ENCODE data around the gene SLC35A1. TPM values are rescaled to one million over a fixed set of nuclear protein-coding genes. Genes with fewer than 3 reads are reported as not detected.

SLC35A1 gene
- total RNA-seq, 1 experiment from 2014 or later, result 9.9 TPM

DNA sequence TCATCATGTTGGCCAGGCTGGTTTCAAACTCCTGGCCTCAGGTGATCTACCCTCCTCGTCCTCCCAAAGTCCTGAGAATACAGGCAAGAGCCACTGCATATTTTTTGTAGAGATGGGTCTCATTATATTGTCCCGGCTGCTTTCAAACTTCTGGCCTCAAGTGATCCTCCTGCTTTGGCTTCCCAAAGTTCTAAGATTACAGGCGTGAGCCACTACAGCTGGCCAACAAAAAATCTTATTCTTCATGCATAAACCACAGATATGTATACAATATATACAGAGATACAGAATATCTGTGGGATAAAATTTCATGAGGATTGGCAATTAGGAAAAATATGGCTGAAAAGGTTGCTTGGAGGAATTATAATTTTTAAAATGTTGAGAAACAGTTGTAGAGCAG lies 49.9 kb downstream of the SLC35A1 start:
- Histone ChIP-seq H3K27me3 (ENCODE audit: low read length) (no peaks in the 10 kb centered on the region), H3F3A (ENCODE audit: low read length, unreplicated experiment) (no peaks in the 10 kb centered on the region), H3K27ac (ENCODE audit: low read length) (no peak overlapping the region), H4K20me1 (ENCODE audit: low read length) (no peaks in the 10 kb centered on the region), H3K79me2 (ENCODE audit: low read length) (no peaks in the 10 kb centered on the region), H3K9me2 (replicated peaks; ENCODE audit: low read length) (no peaks in the 10 kb centered on the region), H3K36me3 (ENCODE audit: low read depth, low read length) (peaks cover 10% of the 10 kb centered on the region), H2AFZ (ENCODE audit: low read length) (no peak overlapping the region), H3K9me3 (ENCODE audit: low read length) (no peaks in the 10 kb centered on the region), H3K4me1 (ENCODE audit: insufficient read depth, low read length) (no peaks in the 10 kb centered on the region), H3K9ac (ENCODE audit: low read length) (no peak overlapping the region), H3K4me3 (ENCODE audit: low read length) (no peak overlapping the region), H3K4me2 (ENCODE audit: low read length) (no peak overlapping the region)
- TF ChIP-seq, protein P1, sequence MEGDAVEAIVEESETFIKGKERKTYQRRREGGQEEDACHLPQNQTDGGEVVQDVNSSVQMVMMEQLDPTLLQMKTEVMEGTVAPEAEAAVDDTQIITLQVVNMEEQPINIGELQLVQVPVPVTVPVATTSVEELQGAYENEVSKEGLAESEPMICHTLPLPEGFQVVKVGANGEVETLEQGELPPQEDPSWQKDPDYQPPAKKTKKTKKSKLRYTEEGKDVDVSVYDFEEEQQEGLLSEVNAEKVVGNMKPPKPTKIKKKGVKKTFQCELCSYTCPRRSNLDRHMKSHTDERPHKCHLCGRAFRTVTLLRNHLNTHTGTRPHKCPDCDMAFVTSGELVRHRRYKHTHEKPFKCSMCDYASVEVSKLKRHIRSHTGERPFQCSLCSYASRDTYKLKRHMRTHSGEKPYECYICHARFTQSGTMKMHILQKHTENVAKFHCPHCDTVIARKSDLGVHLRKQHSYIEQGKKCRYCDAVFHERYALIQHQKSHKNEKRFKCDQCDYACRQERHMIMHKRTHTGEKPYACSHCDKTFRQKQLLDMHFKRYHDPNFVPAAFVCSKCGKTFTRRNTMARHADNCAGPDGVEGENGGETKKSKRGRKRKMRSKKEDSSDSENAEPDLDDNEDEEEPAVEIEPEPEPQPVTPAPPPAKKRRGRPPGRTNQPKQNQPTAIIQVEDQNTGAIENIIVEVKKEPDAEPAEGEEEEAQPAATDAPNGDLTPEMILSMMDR (conservative IDR thresholded peaks at IDR 0.05; ENCODE audit: low read depth, low read length), result no peak
- TF ChIP-seq EZH2 (IDR thresholded peaks at IDR 0.05; ENCODE audit: low read length, unreplicated experiment), result no peak
- TF ChIP-seq EZH2phosphoT487 (IDR thresholded peaks at IDR 0.05; ENCODE audit: borderline replicate concordance, low read length), result no peak
- ChIA-PET CTCF (no interaction called here), POLR2A (ENCODE audit: unreplicated experiment) (no interaction called here)
- ATAC-seq, result no peak
- no TSS peak for BruUV-seq (replicated peaks)
- no peak for DNase-seq
- intact Hi-C loops (cut with micrococcal nuclease), result no loop called here

DNA sequence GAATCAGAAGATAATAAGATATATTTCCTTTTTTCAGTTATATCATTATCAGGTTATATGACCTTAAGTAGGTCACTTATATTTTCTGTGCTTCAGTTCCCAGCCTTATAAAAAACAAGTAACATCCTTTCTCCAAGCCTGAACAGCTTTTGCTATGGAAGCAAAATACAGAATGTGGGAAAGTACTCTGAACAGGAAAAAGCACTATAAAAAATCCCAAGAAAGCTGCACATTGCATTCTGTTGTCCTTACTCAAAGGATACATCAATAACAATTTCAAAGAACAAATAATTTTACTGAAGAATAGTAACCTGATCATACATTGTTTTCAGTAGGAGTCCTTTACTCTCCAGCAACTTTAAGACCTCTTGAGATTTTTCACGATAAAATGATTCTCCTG lies 56.4 kb downstream of the SLC35A1 start:
- no peaks in the 10 kb centered on the region for H4K20me1 ChIP-seq (ENCODE audit: low read length)
- H3K4me3 ChIP-seq (ENCODE audit: low read length), result no peak overlapping the region
- no peaks in the 10 kb centered on the region for H3F3A ChIP-seq (ENCODE audit: low read length, unreplicated experiment)
- H3K79me2 ChIP-seq (ENCODE audit: low read length), result no peaks in the 10 kb centered on the region
- POLR2A ChIA-PET (ENCODE audit: unreplicated experiment), result no interaction called here
- no peaks in the 10 kb centered on the region for H3K9me2 ChIP-seq (replicated peaks; ENCODE audit: low read length)
- ATAC-seq, result no peak
- H3K9ac ChIP-seq (ENCODE audit: low read length), result no peak overlapping the region
- H3K4me1 ChIP-seq (ENCODE audit: insufficient read depth, low read length), result no peaks in the 10 kb centered on the region
- no TSS peak for BruUV-seq (replicated peaks)
- DNase-seq, result no peak
- CTCF ChIA-PET, result no interaction called here
- no peaks in the 10 kb centered on the region for H3K27me3 ChIP-seq (ENCODE audit: low read length)
- no peaks in the 10 kb centered on the region for H3K9me3 ChIP-seq (ENCODE audit: low read length)
- no peak overlapping the region for H3K27ac ChIP-seq (ENCODE audit: low read length)
- H2AFZ ChIP-seq (ENCODE audit: low read length), result no peak overlapping the region
- H3K36me3 ChIP-seq (ENCODE audit: low read depth, low read length), result peaks cover 6% of the 10 kb centered on the region; the same call in 1 of the 2 replicates
- H3K4me2 ChIP-seq (ENCODE audit: low read length), result no peak overlapping the region
- no peak for TF ChIP-seq EZH2phosphoT487 (IDR thresholded peaks at IDR 0.05; ENCODE audit: borderline replicate concordance, low read length)
- TF ChIP-seq EZH2 (IDR thresholded peaks at IDR 0.05; ENCODE audit: low read length, unreplicated experiment), result no peak
- TF ChIP-seq, protein P1 (conservative IDR thresholded peaks at IDR 0.05; ENCODE audit: low read depth, low read length), result no peak
- intact Hi-C loops (cut with micrococcal nuclease), result no loop called here

- intact Hi-C loops (cut with micrococcal nuclease), result no loop called here
- ChIA-PET CTCF (no interaction called here), POLR2A (ENCODE audit: unreplicated experiment) (interaction anchor here (0.6 kb wide), 1 partner anchor 13 kb away, joined by 3 read pairs; no protein-coding TSS in a partner anchor)
- Histone ChIP-seq H3K36me3 (ENCODE audit: low read depth, low read length) (peaks cover 12% of the 10 kb centered on the region), H4K20me1 (ENCODE audit: low read length) (no peaks in the 10 kb centered on the region), H3K9me2 (replicated peaks; ENCODE audit: low read length) (no peaks in the 10 kb centered on the region), H2AFZ (ENCODE audit: low read length) (no peak overlapping the region), H3K4me3 (ENCODE audit: low read length) (no peak overlapping the region), H3K4me1 (ENCODE audit: insufficient read depth, low read length) (no peaks in the 10 kb centered on the region), H3K79me2 (ENCODE audit: low read length) (no peaks in the 10 kb centered on the region), H3F3A (ENCODE audit: low read length, unreplicated experiment) (no peaks in the 10 kb centered on the region), H3K27ac (ENCODE audit: low read length) (no peak overlapping the region), H3K27me3 (ENCODE audit: low read length) (no peaks in the 10 kb centered on the region), H3K4me2 (ENCODE audit: low read length) (no peak overlapping the region), H3K9me3 (ENCODE audit: low read length) (no peaks in the 10 kb centered on the region), H3K9ac (ENCODE audit: low read length) (no peak overlapping the region)
- TF ChIP-seq, protein P1 (conservative IDR thresholded peaks at IDR 0.05; ENCODE audit: low read depth, low read length), result no peak
- TF ChIP-seq EZH2 (IDR thresholded peaks at IDR 0.05; ENCODE audit: low read length, unreplicated experiment), result no peak
- TF ChIP-seq EZH2phosphoT487 (IDR thresholded peaks at IDR 0.05; ENCODE audit: borderline replicate concordance, low read length), result no peak
- BruUV-seq (replicated peaks), result no TSS peak
- ATAC-seq (no peak), DNase-seq (no peak)
Observed at GRCh38 chr6:87534377-87535047, 61.7 kb downstream of the SLC35A1 start.
